HUDEP-2 (cell line): ENCODE results near the gene NUDT9.

ENCODE experiments used
- DNase-seq, 76 experiments: peaks; one replicate each; lab custom pipeline; 2025; ENCODE audit not compliant: unreplicated experiment in 76 of 76; lab: John Stamatoyannopoulos, UW

Gene NUDT9

DNA sequence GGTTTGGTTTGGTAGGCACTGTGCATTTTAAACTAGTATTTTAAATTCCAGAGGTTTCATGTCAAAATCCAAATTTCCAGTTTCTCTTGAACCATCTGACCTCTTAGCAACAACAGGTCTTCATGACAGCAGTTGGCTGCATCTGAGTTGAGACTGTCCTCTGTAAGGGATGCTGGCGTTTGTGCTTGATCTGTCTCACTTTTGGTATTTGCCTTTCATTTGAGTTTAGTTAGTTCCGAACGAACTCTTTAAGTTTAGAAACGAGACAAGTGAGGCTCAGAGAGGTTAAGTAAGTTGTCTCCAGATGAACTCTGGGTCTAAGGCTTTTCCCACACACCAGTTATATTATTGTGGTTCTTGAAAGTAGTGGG is 77.7 kb downstream of the NUDT9 start:
- DNase-seq: no peak

DNA sequence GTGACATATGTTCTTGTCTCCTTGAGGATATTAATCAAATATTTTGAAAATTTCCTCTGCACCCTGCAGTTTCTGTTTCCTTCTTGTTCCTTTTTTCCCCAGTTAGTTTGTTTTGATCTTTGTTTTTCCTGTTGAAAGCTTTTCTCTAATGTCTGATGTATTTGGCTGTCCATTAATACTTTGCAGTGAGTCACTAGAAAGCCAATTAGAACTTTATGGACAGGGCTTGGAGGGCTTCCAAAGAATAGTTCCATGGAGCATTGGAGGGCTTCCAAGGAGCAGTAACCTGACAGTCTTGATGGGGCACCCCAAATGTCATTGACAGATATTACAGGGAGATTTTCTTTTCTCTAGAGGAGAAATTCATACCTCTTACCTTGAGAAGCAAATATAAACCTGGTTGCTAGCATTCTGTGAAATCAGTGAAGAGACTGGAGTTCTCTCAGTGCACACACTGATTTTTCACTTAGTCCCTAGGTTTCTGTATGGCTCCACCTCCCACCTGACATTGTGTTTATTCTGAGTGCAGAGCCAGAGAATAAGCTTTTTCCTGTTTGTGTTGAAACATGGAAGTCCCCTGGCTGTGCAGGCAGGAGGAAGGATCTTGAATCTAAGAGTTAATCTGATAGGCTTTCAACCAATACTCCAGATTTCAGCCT is 80.3 kb downstream of the NUDT9 start:
- DNase-seq: no peak

DNA sequence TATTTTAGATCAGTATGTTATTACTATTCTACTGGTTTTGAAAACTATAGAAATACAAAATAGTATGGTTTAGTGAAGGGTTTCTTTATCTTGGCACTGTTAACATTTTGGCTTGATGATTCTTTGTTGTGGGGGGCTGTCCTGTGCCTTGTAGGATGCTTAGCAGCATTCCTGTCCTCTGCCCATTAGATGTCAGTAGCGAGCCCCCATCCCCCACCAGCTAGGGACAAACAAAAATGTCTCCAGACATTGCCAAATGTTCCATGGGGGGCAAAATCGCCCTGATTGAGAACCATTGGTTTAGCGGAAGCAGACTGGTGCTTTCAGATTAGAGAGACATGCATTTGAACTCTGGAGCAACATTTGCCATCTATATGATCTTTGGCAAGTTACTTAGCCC is 83.5 kb downstream of the NUDT9 start:
- DNase-seq: no peak

DNA sequence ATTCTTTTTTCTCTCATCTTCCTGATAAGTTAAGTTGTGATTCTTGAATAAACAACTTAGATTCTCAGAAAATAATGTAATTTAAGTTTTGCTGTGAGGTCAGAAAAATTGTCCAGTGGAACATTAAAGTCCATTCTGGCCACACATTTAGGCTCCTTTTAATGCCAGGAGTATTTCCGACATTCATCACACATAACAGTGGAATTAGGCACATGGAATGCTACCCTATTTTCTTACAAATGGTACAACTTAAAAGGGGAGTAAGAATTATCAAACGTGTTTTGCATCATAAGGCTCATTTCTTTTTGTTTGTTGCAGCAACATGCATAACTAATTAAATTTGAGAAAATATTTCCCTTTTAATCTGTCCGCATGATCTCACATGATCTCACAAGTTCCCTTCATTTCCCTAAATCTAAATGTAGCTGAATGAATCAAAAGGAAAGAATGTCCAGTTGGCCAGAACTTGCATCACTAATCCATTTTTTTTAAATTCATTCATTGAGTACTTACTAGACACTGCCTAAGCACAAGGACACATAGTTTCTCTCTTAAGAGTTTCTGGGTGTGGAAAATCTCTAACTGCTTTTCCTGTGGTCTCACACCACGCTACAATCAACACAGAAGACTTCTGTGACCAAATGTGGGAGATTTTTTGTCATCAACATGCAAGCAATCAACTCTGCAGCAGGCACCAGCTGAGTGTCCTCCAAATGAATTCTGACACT is 84.8 kb downstream of the NUDT9 start:
- DNase-seq: no peak
